Stimulated activated CD8-positive, alpha-beta memory T cell treated with anti-CD3 and anti-CD28 coated beads, Interleukin-12 subunit alpha, Interleukin-12 subunit beta, amount 100 ng/mL, for 4 hours (primary cell): Measurements from ENCODE around the gene TLE1.

ENCODE experiments used
- DNase-seq: peaks from one replicate; pipeline ENCODE4 v3.0.0-alpha.2; 2020; ENCODE audit warnings: low read depth

TLE1 gene

DNA sequence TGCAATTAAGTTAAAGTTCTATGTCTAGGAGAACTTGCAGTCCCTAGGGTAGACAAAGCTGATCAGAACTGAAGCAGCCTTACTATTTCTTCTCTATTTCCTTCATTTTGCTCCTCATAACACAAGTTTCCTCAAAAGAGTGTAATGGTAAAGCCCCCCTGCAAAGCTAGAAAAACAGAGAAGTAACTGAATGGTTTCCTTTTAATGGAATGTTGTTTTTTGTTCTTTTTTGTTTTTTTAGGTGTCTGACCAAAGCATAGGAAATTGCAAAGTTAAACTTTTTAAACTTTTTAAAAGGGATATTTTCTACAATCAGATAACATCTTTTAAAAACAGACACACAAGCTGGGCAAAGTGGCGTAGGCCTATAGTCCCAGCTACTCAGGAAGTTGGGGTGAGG is 145.7 kb downstream of the TLE1 start:
- DNase-seq: no peak

DNA sequence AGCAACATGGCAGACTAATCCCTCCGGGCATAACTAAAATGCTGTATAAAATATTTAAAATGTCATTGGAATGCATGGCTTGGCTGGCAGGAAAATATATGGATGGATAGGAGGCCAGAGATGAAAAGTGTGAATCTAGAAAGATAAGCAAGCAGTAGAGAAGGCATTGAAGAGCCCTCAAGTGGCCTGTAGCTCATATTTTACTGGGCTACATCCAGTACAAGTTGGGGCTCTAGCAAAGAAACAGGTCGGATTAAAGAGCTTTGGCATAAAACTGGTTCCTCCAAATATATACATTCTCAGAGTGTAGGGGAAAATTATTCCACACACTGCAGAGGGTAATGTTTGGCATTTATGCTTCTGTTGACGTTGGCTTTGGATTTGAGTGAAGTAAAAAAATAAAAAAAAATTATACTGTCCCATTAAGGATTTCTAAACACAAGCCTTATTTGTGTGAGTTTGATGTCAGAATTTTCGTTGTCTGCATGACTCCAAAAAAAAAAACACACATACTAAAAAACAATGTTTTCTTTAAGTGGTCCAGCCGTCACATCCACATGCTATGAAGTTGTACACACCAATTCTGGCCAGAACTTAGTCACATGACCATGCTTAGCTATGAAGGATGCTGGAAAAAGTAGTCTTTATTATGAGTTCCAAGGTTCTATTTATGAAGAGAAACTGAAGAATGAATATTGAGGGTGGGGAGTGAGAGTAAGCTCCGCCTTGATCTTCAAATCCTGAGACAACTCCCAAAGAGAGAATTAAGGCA is 147.0 kb downstream of the TLE1 start:
- no peak for DNase-seq

DNA sequence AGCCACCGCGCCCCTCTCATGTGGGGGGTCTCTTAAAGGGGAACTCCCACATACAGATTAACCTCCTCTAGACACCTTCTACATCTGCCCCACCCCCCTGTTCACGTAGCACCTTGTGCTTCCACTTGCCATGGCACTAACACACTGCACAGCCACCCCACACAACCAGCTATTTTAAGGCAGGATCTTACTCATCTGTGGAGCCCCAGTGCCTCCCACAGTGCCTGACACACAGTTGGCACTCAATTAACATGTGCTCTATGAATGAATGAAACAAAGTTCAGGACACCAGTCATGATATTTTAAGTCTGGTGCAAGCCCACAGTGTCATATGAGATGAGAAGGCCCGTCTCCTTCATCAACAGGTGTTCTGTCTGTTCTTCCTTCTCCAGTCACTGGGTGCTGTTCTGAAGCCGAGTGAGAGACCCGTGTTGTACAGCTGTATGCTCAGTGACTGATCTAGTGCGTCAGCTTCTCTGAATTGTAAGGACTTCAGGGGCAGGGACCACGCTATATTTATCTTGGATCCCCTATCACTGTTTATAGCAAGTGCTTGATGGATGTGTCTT is 149.1 kb downstream of the TLE1 start:
- DNase-seq: no peak

DNA sequence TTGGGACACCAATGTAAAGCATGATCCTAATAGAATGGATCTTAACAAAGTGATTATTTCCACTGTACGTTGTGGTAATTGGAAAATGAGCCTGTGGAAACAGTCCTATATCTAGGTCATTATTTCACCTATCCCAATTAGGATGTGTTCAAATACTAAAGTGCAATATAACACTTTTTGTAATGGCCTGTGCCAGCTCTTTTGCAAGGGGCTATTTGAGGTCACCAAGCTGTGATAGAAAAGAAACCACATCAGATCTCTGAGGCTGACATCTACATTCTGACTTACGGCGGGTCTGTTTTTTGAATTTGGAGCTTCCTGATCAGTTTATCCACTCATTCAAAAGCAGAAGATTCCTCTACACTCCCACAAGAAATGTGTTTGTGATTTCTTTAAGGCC is 150.0 kb downstream of the TLE1 start:
- no peak for DNase-seq

DNA sequence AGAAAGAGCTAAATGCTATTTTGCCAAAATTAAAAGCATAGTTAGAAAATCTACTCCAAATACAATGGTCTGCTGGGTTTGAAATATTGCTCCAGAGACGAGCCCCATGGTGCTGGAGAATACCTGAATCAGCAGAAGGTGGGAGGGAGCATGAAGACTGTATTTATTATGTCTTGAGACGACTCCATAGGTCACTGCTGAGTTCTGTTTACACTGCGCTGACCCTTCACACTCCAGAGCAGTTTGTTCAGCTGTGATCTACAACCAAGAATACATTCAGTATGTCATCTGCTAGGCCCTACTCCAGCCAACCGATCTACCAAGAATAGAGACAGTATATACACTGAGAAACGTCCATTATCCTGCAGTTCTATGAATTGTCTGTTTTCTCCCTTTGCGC is 150.5 kb downstream of the TLE1 start:
- DNase-seq: no peak

DNA sequence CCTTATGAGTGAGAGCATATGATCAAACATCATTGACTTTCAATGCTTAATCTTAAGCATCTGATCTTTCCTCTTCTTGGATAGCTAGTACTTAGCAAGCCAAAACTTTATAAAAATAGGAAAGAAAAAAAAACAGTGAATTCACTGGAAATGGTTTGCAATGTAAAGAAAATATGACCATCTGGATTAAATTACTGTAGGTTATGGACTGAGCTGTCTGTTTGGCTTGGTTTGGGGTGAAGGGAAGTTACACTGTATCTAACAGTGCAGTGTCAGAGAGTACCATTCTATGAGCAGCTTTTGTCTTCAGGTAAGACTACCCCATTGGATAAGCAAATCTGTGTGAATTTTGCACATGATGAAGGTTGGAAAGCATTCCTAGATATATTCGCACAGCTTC is 151.4 kb downstream of the TLE1 start:
- DNase-seq: no peak

DNA sequence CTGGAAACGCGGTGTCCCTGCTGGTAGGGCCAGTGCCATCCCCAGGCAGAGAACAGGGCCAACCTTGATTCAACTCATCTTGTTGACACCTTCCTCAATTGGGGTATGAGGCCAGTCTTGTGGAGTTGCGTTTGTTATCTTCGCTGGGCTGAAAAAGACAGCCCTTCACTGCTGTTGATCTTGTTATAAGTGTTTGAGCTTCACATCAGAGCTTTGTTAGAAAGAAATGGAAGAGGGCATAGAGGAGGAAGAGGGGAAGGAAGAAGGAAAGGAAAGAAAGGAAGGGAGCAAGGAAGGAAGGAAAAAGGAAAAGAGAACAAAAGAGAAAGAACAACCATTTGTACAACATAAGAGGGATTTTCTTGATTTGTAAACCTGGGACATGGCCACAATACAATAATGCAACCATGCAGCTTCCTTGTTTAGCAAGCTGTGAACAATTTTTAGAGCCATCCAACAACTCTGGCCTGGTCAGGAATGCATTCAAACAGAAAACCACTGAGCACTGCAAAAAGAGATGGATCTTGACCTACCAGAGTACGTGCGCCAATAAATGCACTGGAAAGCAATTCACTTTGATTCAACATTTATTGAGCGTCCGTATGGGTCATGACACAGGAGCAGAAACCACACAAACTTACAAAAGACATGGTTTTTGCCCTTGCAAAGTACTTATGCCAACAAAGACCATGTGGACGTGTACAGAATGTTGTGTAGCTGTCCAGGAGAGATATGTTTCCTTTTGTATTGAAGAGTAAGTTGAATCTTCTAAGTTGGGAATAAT is 152.9 kb downstream of the TLE1 start:
- no peak for DNase-seq

DNA sequence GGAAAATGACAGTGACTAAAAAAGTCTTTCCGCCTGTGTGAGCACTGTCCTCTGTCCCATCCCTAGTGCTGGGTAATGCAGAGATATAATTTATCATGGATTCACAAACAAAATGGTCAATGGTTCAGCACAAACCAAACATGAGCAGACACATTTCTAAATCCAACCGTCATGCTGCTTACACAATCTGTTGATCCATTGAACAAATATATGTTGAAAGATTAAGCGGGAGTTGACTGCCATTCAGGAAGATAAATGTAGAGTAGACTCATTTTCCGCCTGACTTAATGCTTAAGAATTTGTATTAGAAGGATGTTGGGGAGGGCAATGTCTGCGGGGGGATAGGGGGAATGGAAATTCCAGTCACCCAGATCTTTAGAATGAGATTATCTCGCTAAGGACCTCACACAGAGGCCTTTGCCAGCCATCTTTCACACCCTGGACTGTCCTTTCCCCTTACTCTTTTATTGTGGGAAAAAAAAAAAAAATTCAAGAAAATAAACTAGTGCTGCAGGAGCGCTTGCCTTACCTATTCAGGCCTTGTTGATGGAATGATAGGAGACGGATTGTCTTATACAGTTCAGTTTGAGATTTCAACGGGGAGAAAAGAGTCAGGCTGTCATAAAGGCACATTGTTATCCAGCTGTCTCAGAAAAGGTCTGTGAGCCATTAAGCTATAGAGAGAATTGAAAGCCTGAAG is 153.7 kb downstream of the TLE1 start:
- no peak for DNase-seq

DNA sequence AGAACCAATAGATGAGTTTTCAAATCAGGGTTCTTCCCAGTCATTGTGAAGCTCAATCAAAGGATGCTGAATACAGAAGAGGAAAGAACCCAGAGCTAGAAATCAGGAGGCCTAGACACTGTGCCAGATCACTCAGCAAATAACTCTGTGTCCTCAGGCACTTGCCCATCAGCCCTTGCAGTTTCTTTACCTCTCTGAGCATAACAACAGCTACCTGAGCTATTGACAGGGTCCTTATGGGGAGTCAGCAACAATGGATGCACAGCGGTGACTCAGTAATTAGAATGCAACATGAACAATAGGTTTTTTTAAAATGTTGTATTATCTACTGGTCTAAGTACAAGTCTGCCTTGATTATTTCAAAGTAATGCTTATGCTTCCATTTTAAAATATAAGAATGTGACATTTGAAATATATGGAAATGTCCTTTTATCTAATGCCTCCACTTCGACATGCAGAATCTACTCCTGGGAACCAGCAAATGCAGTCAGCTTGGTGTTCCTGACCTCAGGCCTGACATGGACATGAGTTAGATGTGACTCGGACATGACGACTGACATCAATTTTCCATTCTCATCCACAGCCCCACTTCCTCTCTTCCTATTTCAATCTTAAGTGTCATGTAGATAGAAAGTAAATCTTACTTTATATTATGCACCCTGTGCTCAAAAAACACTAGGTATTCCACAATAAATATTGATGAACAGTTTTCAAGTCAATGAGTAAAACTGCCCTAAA is 155.0 kb downstream of the TLE1 start:
- no peak for DNase-seq
